Upper lobe of right lung (tissue), 1 donor: ENCODE data around the gene TNNT2. TPM values are rescaled to one million over a fixed set of nuclear protein-coding genes. Genes with fewer than 3 reads are reported as not detected.
A peak's percentile ranks its signal among the peaks of the same experiment; 100 is the strongest.

Experiments
- ATAC-seq: fragments of 200-7000 bp; cut with Tn5 transposase; one replicate; pipeline ENCODE4 v1.9.1; 2020; ENCODE audit warnings: mild to moderate bottlenecking, moderate library complexity
- DNase-seq: peaks from one replicate; pipeline ENCODE4 v3.0.0-alpha.2; 2020
- H3K27ac ChIP-seq: fragments of 200-600 bp; one replicate; pipeline ENCODE4 v1.8.0; 2022
- H3K27me3 ChIP-seq: fragments of 200-600 bp; one replicate; pipeline ENCODE4 v1.8.0; 2022; ENCODE audit warnings: mild to moderate bottlenecking
- H3K36me3 ChIP-seq: fragments of 200-600 bp; one replicate; pipeline ENCODE4 v1.8.0; 2022
- H3K4me1 ChIP-seq: fragments of 200-600 bp; one replicate; pipeline ENCODE4 v1.8.0; 2022
- H3K4me3 ChIP-seq: fragments of 200-600 bp; one replicate; pipeline ENCODE4 v1.8.0; 2022; ENCODE audit warnings: mild to moderate bottlenecking
- H3K9me3 ChIP-seq: fragments of 200-600 bp; one replicate; pipeline ENCODE4 v1.8.0; 2022
- CTCF ChIP-seq: fragments of 200-600 bp; IDR thresholded peaks from one replicate; pipeline ENCODE4 v1.8.0; 2022; ENCODE audit warnings: antibody characterized with exemption
- intact Hi-C: fragments of 100-400 bp; cut with DNase I; formaldehyde crosslinking; loops from one replicate; pipeline ENCODE4 v1.11.0; 2022
- total RNA-seq: library from RNA; stranded (reverse); fragmentation: NEBNext Ultra II Directional; extraction: Animal tissue kit (Norgen Biotek cat#: 25700); gene quantifications from one replicate; pipeline ENCODE4 v1.2.1, GENCODE V29; 2021
- donor health status: DM: no; HTN: yes; CAD: no; lungs with severe emphysema.

The TNNT2 gene
- total RNA-seq, 1 donor from 2014 or later, result 6.4 TPM

DNA sequence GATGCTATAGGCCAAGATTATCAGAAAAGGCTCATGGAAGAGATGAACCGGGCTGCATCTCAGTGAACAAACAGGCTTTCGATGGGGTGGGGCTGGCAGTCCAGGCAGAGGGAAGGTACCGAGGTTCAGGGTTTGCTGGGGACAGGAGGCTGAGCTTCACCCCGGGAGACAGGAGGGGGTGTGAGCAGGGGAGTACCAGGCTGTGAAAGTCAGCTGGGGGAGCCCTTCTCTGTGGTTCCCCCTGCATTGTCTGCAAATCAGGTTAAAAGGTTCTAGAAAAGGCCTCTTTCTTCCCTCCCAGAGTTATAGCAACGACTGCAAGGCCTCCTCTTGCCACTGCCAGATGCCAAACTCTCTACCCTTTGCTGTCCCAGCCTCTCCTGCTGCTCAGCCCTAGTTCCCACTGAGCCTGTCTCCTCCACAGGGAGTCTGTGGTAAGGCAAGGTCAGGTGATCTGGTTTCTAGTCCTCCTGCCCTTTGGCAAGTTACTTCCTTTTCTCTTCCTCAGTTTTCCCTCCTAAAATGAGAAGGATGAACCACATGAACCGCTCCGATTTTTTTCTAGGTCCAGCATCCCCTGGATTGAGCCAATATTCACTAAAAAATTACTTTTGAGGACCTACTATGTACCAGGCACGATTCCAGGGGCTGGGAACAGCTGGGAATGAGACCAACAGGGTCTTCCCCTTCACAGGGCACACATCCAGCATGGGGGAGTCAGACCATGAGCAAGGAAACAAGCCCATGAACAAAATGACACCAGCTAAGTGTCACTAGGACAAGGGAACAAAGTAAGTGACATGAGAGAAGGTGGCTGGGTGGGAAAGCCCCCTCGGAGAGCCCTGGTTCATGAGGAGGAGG is 14.4 kb upstream of the TNNT2 start:
- no peaks in the 10 kb centered on the region for H3K4me1 ChIP-seq
- TF ChIP-seq CTCF, result no peak

DNA sequence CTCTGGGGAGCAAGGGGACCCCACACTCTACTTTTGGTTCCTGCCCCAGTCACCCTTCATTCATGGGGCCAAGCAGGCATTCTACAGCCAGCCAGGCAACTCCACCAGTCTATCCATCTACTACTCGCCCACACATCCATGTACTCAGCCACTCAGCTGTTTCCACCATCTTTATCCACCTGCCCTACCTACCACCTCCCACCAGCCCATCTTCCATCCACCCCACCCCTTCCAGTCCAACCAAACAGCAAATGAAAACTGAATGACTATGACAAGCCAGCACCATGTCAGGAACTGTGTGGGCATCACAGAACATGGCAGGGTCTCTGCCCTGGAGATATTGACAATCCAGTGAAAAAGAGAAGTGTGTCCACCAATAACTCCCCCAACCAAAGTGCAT is 13.7 kb upstream of the TNNT2 start:
- ATAC-seq (no peak), DNase-seq (no peak)
- no peak overlapping the region for H3K27ac ChIP-seq
- H3K4me1 ChIP-seq, result no peaks in the 10 kb centered on the region
- no peaks in the 10 kb centered on the region for H3K36me3 ChIP-seq
- no peak overlapping the region for H3K4me3 ChIP-seq
- no peak for TF ChIP-seq CTCF
- no peaks in the 10 kb centered on the region for H3K9me3 ChIP-seq
- no peaks in the 10 kb centered on the region for H3K27me3 ChIP-seq
- intact Hi-C loops, result no loop called here

More for the DNA sequence above, 14.4 kb upstream of the TNNT2 start:
- Histone ChIP-seq H3K4me3 (no peak overlapping the region), H3K27ac (no peak overlapping the region), H3K36me3 (no peaks in the 10 kb centered on the region), H3K27me3 (no peaks in the 10 kb centered on the region), H3K9me3 (no peaks in the 10 kb centered on the region)
- intact Hi-C loops, result no loop called here
- DNase-seq (no peak), ATAC-seq (no peak)

DNA sequence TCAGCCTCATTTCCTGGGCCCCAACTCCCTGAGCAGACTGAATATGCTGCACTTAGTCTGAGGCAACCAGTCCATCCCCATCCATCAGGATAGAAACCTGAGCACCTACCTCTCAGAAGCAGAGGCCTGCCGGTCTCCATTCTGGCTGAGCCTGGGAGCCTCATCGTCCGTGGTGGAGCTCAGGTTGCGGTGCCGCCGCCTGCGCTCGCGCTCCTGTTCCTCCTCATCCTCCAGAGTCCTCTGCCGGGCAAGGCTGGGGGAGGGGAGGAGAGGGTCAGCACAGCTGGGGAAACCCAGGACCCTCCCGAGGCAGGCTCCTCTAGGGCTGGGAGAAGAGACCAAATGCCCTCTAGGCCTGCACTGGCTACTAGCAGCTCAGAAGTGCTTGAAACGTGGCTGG is 11.6 kb upstream of the TNNT2 start:
- TF ChIP-seq CTCF, result no peak
- Histone ChIP-seq H3K27ac (no peak overlapping the region), H3K4me1 (no peaks in the 10 kb centered on the region), H3K36me3 (no peaks in the 10 kb centered on the region), H3K4me3 (no peak overlapping the region), H3K27me3 (no peaks in the 10 kb centered on the region), H3K9me3 (no peaks in the 10 kb centered on the region)
- intact Hi-C loops, result no loop called here
- ATAC-seq (no peak), DNase-seq (no peak)

DNA sequence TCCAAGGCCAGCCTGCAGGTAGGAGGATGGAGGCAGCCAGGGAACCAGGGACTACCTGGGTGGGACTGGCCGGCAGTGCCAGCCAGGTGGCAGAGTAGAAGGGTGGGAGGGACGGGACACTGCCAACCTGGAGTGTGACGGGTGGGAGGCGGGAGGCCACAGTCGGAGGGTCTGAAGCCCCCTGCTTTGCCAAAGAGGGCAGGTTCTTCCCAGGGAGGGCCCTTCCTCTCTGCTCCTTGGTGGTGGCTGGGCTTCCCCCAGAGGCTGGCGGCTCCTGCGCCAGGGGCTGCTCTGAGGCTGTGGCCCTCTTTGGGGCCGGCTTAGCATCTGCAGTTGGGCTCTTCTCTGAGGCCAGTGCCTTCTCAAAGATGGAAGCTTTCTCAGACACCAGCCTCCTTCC is 8.7 kb upstream of the TNNT2 start:
- Histone ChIP-seq H3K9me3 (no peaks in the 10 kb centered on the region), H3K4me3 (no peak overlapping the region), H3K27me3 (no peaks in the 10 kb centered on the region), H3K4me1 (no peaks in the 10 kb centered on the region), H3K27ac (no peak overlapping the region), H3K36me3 (no peaks in the 10 kb centered on the region)
- no peak for TF ChIP-seq CTCF
- DNase-seq (no peak), ATAC-seq (no peak)
- intact Hi-C loops, result no loop called here

- peak; percentile 84 for DNase-seq
- H3K27me3 ChIP-seq, result no peaks in the 10 kb centered on the region
- peak; percentile 83 for ATAC-seq
- peaks cover 5% of the 10 kb centered on the region for H3K4me1 ChIP-seq
- H3K27ac ChIP-seq, result no peak overlapping the region
- H3K4me3 ChIP-seq, result no peak overlapping the region
- intact Hi-C loops, result no loop called here
- no peaks in the 10 kb centered on the region for H3K36me3 ChIP-seq
- peak; percentile 77 for TF ChIP-seq CTCF
- no peaks in the 10 kb centered on the region for H3K9me3 ChIP-seq
Observed at GRCh38 chr1:201385299-201385891, 7.9 kb upstream of the TNNT2 start.
